PC-3 (cell line): ENCODE measurements around the gene ELOA. TPM values are rescaled to one million over a fixed set of nuclear protein-coding genes. Genes with fewer than 3 reads are reported as not detected.
"Not testable (repeated sequence)": the region's sequence is repeated elsewhere in the genome, so short reads cannot be mapped to it uniquely, and the experiment has no call there.

ENCODE experiments used
- ATAC-seq: fragments of 200-7000 bp; cut with Tn5 transposase; 2 replicates; pipeline ENCODE4 v1.9.1; 2020; ENCODE audit warnings: mild to moderate bottlenecking, moderate library complexity
- BruUV-seq: library from RNA; stranded (reverse); fragments of 400-500 nt; replicated peaks from 2 replicates; lab custom pipeline; 2021; lab: Mats Ljungman, UMichigan
- CTCF ChIA-PET: fragments of 300-600 bp; sonication (Branson Sonifier 250); formaldehyde crosslinking; loops from one replicate; lab custom pipeline; 2022; ENCODE audit warnings: antibody characterized with exemption; lab: Charles Lee
- POLR2A ChIA-PET: fragments of 300-600 bp; sonication (Branson Sonifier 250); formaldehyde crosslinking; loops from one replicate; lab custom pipeline; 2022; ENCODE audit warnings: antibody characterized with exemption; ENCODE audit not compliant: unreplicated experiment; lab: Charles Lee
- DNase-seq: peaks from one replicate; pipeline ENCODE4 v3.0.0-alpha.2; 2015
- H2AFZ ChIP-seq: fragments of 300-600 bp; sonication (generic); 2 replicates; pipeline ENCODE4 v1.6.0; 2016; ENCODE audit warnings: antibody characterized with exemption, low read length
- H3F3A ChIP-seq: fragments of 300-600 bp; sonication (generic); one replicate; pipeline ENCODE4 v1.6.0; 2017; ENCODE audit warnings: antibody characterized with exemption, low read length, control low read depth, mild to moderate bottlenecking; ENCODE audit not compliant: unreplicated experiment
- H3K27ac ChIP-seq: fragments of 300-600 bp; sonication (generic); 2 replicates; pipeline ENCODE4 v1.5.1; 2016; ENCODE audit warnings: mild to moderate bottlenecking, low read length
- H3K27me3 ChIP-seq: fragments of 300-600 bp; sonication (generic); 2 replicates; pipeline ENCODE4 v1.6.1; 2016; ENCODE audit warnings: low read length, mixed read lengths
- H3K36me3 ChIP-seq: fragments of 300-600 bp; sonication (generic); 2 replicates; pipeline ENCODE4 v1.6.1; 2016; ENCODE audit warnings: low read depth, mixed run types, low read length, mixed read lengths
- H3K4me1 ChIP-seq: fragments of 300-600 bp; sonication (generic); 2 replicates; pipeline ENCODE4 v1.5.1; 2016; ENCODE audit warnings: low read length; ENCODE audit not compliant: insufficient read depth
- H3K4me2 ChIP-seq: fragments of 300-600 bp; sonication (generic); 2 replicates; pipeline ENCODE4 v1.6.0; 2016; ENCODE audit warnings: low read length
- H3K4me3 ChIP-seq: fragments of 300-600 bp; sonication (generic); 2 replicates; pipeline ENCODE4 v1.5.1; 2016; ENCODE audit warnings: mild to moderate bottlenecking, low read length, mixed read lengths
- H3K79me2 ChIP-seq: fragments of 300-600 bp; sonication (generic); 2 replicates; pipeline ENCODE4 v1.6.1; 2017; ENCODE audit warnings: low read length, mixed read lengths
- H3K9ac ChIP-seq: fragments of 300-600 bp; sonication (generic); 2 replicates; pipeline ENCODE4 v1.6.0; 2016; ENCODE audit warnings: mild to moderate bottlenecking, low read length
- H3K9me2 ChIP-seq: fragments of 300-600 bp; sonication (generic); replicated peaks from 2 replicates; pipeline ENCODE4 v1.6.1; 2016; ENCODE audit warnings: mixed run types, low read length, mixed read lengths
- H3K9me3 ChIP-seq: fragments of 300-600 bp; sonication (generic); 2 replicates; pipeline ENCODE4 v1.6.1; 2016; ENCODE audit warnings: low read length, mixed read lengths
- H4K20me1 ChIP-seq: fragments of 300-600 bp; sonication (generic); 2 replicates; pipeline ENCODE4 v1.6.1; 2016; ENCODE audit warnings: low read length, mixed read lengths
- EZH2 ChIP-seq: fragments of 300-600 bp; sonication (generic); IDR thresholded peaks from one replicate; pipeline ENCODE4 v1.6.1; 2017; ENCODE audit warnings: antibody characterized with exemption, mild to moderate bottlenecking, low read length; ENCODE audit not compliant: unreplicated experiment
- EZH2phosphoT487 ChIP-seq: fragments of 300-600 bp; sonication (generic); IDR thresholded peaks from 2 replicates; pipeline ENCODE4 v1.6.1; 2018; ENCODE audit warnings: mild to moderate bottlenecking, antibody characterized with exemption, low read length, borderline replicate concordance
- intact Hi-C: fragments of 100-400 bp; cut with micrococcal nuclease; formaldehyde crosslinking; loops from 2 replicates; pipeline ENCODE4 v1.9.0; 2023
- total RNA-seq: library from RNA; depleted of rRNA; stranded (reverse); fragments of >200 nt; gene quantifications from 2 replicates; pipeline ENCODE4 v1.2.3, GENCODE V29; 2014
- TF ChIP-seq, protein P1 (sequence below): fragments of 300-600 bp; sonication (generic); conservative IDR thresholded peaks from 2 replicates; pipeline ENCODE4 v1.5.1; 2017; ENCODE audit warnings: antibody characterized with exemption, low read depth, mild to moderate bottlenecking, low read length

Gene ELOA
- total RNA-seq, 1 experiment from 2014 or later, result 50.9 TPM

DNA sequence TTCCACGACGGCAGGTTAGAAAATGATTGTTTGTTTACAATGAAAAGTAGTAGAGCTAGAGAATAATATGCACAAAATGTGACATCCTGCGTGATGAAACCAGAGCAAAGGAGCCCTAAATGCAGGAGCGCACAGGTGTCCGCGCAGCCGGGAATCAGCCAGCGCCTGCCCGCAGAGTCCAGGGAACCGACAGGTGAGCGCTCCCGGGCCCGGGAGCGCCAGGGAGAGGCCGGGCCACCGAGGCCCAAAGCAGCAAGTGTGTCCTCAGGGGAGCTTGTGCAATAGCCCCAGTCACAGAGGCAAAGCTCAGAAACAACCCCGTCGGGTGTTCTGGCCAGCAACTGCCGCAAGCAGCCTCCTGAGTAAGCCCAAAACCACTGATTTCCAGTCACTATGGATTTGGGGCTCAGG lies 58.1 kb downstream of the ELOA start:
- intact Hi-C loops, result loop anchor here (5.0 kb wide), 1 partner anchor 116 kb away; no protein-coding TSS in a partner anchor
- TF ChIP-seq EZH2 (no peak), EZH2phosphoT487 (no peak)
- TF ChIP-seq, protein P1, sequence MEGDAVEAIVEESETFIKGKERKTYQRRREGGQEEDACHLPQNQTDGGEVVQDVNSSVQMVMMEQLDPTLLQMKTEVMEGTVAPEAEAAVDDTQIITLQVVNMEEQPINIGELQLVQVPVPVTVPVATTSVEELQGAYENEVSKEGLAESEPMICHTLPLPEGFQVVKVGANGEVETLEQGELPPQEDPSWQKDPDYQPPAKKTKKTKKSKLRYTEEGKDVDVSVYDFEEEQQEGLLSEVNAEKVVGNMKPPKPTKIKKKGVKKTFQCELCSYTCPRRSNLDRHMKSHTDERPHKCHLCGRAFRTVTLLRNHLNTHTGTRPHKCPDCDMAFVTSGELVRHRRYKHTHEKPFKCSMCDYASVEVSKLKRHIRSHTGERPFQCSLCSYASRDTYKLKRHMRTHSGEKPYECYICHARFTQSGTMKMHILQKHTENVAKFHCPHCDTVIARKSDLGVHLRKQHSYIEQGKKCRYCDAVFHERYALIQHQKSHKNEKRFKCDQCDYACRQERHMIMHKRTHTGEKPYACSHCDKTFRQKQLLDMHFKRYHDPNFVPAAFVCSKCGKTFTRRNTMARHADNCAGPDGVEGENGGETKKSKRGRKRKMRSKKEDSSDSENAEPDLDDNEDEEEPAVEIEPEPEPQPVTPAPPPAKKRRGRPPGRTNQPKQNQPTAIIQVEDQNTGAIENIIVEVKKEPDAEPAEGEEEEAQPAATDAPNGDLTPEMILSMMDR, result no peak
- Histone ChIP-seq H3K9me3 (no peaks in the 10 kb centered on the region), H3K4me2 (peak overlapping the region; percentile 97), H3K4me3 (peak overlapping the region; percentile 93), H4K20me1 (no peaks in the 10 kb centered on the region), H3K9me2 (no peaks in the 10 kb centered on the region), H3K36me3 (peaks cover 8% of the 10 kb centered on the region; the same call in 1 of the 2 replicates), H3K27ac (peak overlapping the region; percentile 43), H3K79me2 (peaks cover 10% of the 10 kb centered on the region), H3K9ac (peak overlapping the region; percentile 93), H3K27me3 (no peaks in the 10 kb centered on the region), H2AFZ (peak overlapping the region; percentile 91), H3F3A (no peaks in the 10 kb centered on the region), H3K4me1 (peaks cover 21% of the 10 kb centered on the region)
- DNase-seq (peak; percentile 28), ATAC-seq (no peak)
- BruUV-seq, result TSS peak; percentile 22
- ChIA-PET POLR2A (interaction anchor here (0.6 to 0.7 kb wide), 3 partner anchors 21 to 366 kb away, joined by 3 to 5 read pairs (median 4); no protein-coding TSS in a partner anchor), CTCF (no interaction called here)

DNA sequence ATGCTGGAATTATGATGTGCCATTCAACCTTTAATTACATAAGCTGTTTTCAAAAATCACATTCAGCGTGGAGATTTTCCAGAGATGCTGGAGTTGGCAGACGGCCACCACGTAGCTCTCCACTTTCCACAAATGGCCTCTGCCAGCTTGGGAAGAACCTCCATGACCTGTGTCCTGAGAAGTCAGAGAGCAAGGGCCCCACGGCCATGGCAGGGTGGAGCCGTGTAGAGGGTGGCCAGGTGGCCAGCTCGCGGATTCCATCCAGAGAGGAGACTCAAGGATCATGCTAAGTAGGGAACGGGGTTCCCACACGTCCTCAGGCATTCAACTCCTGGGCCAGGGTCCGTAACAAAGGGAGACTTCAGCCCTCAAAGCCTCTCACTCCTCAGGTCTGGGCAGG lies 58.6 kb downstream of the ELOA start:
- Histone ChIP-seq H3K9me2 (no peaks in the 10 kb centered on the region), H2AFZ (peak overlapping the region; percentile 91; the same call in 1 of the 2 replicates), H3K27ac (no peak overlapping the region), H3K9ac (no peak overlapping the region), H3K4me3 (peak overlapping the region; percentile 93), H3K79me2 (peaks cover 10% of the 10 kb centered on the region), H3K4me2 (peak overlapping the region; percentile 97), H4K20me1 (no peaks in the 10 kb centered on the region), H3K27me3 (no peaks in the 10 kb centered on the region), H3F3A (no peaks in the 10 kb centered on the region), H3K4me1 (peaks cover 21% of the 10 kb centered on the region), H3K9me3 (no peaks in the 10 kb centered on the region), H3K36me3 (peaks cover 8% of the 10 kb centered on the region; the same call in 1 of the 2 replicates)
- intact Hi-C loops, result loop anchor here (5.0 kb wide), 1 partner anchor 115 kb away; no protein-coding TSS in a partner anchor
- ATAC-seq, result no peak
- TF ChIP-seq EZH2, result no peak
- TF ChIP-seq, protein P1, result no peak
- no TSS peak for BruUV-seq
- CTCF ChIA-PET, result interaction anchor here (0.7 kb wide), 1 partner anchor 9 kb away, joined by 3 read pairs; no protein-coding TSS in a partner anchor
- POLR2A ChIA-PET, result interaction anchor here (0.6 to 0.7 kb wide), 3 partner anchors 22 to 365 kb away, joined by 3 to 5 read pairs (median 4); no protein-coding TSS in a partner anchor
- DNase-seq, result no peak

DNA sequence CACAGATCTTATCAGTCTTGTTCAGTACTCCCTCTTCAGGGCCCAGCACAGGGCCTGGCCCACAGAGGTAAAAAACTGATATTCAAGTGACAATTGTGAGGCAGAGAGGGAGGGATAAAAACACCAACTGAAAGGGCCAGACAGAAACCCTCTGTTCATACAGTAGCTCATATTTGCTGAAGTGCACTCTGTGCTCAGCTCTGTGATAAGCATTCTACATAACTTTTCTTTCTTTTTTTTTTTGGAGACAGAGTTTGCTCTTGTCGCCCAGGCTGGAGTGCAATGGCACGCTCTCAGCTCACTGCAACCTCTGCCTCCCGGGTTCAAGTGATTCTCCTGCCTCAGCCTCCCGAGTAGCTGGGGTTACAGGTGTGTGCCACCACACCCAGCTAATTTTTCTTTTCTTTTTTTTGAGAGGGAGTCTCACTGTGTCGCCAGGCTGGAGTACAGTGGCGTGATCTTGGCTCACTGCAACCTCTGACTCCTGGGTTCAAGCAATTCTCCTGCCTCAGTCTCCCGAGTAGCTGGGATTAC lies 59.6 kb downstream of the ELOA start:
- H3K4me2 ChIP-seq, H3K4me3 ChIP-seq, H4K20me1 ChIP-seq, H3K9ac ChIP-seq, H3K27me3 ChIP-seq, H3F3A ChIP-seq, ATAC-seq, BruUV-seq, CTCF ChIA-PET, POLR2A ChIA-PET, H2AFZ ChIP-seq, DNase-seq, H3K9me3 ChIP-seq, H3K27ac ChIP-seq, H3K9me2 ChIP-seq, H3K36me3 ChIP-seq: not testable (repeated sequence)
- peaks cover 10% of the 10 kb centered on the region for H3K79me2 ChIP-seq
- intact Hi-C loops, result loop anchor here (5.0 kb wide), 1 partner anchor 114 kb away; no protein-coding TSS in a partner anchor
- H3K4me1 ChIP-seq, result peaks cover 21% of the 10 kb centered on the region
